OCI-LY7 (cell line): ENCODE data around the gene EPS8L2.

Experiments used
- EZH2phosphoT487 ChIP-seq: fragments of 200-600 bp; sonication (generic); IDR thresholded peaks from 2 replicates; pipeline ENCODE4 v1.6.1; 2018; ENCODE audit warnings: low read depth, borderline replicate concordance, mild to moderate bottlenecking, mixed run types, antibody characterized with exemption, low read length, moderate library complexity, mixed read lengths
- TF ChIP-seq, protein P1 (sequence below): fragments of 200-600 bp; sonication (generic); conservative IDR thresholded peaks from 2 replicates; pipeline ENCODE4 v1.5.1; 2014; ENCODE audit warnings: mild to moderate bottlenecking, antibody characterized with exemption, low read length, moderate library complexity, mixed read lengths

DNA sequence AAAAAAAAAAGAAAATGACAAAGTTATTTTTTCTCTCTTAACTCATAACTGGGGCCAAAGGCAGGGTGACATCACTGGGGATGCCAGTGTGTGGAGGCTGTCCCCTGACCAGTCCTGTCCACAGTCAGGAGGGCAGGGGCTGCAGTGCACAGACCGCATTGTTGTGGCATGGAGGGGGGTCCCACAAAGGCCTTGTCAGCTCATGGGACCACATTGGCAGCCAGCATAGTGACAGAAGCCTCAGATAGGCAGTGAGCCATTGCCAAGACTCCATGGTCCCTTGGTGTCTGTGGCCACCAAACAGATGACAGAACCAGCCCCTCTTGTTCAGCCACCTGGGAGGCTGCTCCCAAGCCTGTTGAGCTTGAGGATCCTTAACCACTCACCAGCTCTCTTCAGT, 6.3 kb upstream of the EPS8L2 start:
- TF ChIP-seq, protein P1, sequence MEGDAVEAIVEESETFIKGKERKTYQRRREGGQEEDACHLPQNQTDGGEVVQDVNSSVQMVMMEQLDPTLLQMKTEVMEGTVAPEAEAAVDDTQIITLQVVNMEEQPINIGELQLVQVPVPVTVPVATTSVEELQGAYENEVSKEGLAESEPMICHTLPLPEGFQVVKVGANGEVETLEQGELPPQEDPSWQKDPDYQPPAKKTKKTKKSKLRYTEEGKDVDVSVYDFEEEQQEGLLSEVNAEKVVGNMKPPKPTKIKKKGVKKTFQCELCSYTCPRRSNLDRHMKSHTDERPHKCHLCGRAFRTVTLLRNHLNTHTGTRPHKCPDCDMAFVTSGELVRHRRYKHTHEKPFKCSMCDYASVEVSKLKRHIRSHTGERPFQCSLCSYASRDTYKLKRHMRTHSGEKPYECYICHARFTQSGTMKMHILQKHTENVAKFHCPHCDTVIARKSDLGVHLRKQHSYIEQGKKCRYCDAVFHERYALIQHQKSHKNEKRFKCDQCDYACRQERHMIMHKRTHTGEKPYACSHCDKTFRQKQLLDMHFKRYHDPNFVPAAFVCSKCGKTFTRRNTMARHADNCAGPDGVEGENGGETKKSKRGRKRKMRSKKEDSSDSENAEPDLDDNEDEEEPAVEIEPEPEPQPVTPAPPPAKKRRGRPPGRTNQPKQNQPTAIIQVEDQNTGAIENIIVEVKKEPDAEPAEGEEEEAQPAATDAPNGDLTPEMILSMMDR, result no peak
- no peak for TF ChIP-seq EZH2phosphoT487
